Mucosa of gallbladder (tissue), 1 donor: ENCODE results near the gene LYRM9. TPM values are rescaled to one million over a fixed set of nuclear protein-coding genes. Genes with fewer than 3 reads are reported as not detected.
"Not testable (repeated sequence)": the region's sequence is repeated elsewhere in the genome, so short reads cannot be mapped to it uniquely, and the experiment has no call there.

Experiments
- DNase-seq: peaks from one replicate; pipeline ENCODE4 v3.0.0-alpha.2; 2020; ENCODE audit warnings: low spot score
- total RNA-seq: library from RNA; stranded (reverse); gene quantifications from one replicate; pipeline ENCODE4 v1.2.1, GENCODE V29; 2021
- donor health status: DM: no; HTN: no; CAD: no.

The LYRM9 gene
- total RNA-seq, 1 donor from 2014 or later: 6.6 TPM

GRCh38 chr17:27839571-27840405 lies 53.4 kb downstream of the LYRM9 start:
- DNase-seq: not testable (repeated sequence)

GRCh38 chr17:27838607-27839006 lies 54.6 kb downstream of the LYRM9 start:
- not testable (repeated sequence) for DNase-seq

GRCh38 chr17:27837769-27838168 lies 55.4 kb downstream of the LYRM9 start:
- DNase-seq: peak; percentile 22

GRCh38 chr17:27836651-27837050 lies 56.5 kb downstream of the LYRM9 start:
- no peak for DNase-seq

DNA sequence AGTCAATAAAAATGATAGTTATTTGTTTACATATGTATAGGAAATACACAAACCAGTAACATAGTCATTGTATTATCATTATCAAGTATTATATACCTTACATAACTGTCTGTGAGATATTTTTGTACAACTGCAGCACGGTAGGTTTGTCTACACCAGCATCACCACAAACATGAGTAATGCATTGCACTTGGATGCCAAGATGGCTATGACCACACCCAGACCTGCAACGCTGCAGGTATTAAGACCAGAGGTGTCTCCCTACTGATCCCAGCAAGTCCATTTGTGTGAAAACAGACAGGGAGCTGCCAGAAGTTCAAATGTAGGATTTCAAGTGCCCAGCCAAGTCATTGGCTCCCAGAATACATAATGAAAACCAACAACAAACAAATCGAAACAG lies 58.6 kb downstream of the LYRM9 start:
- no peak for DNase-seq

DNA sequence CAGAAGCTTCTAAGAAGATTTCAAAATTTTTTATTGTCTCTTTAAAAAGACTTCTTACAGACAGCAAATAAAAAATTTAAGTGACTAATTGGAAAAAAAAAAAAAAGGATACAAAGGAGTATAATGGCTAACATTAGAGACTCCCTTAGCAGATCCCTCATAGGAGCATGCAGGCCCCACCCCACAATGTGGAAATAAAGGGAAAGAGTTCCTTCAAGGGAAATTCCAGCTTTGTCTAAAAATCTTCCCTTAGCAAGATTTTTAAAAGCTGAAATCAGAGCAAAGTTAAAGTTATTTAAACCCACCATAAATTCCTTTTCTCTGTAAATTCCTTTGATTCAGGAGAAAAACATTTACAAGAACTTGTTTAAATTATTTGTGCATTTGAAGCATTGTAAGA lies 60.3 kb downstream of the LYRM9 start:
- DNase-seq: no peak

- DNase-seq: not testable (repeated sequence)
Observed at GRCh38 chr17:27829888-27830287, 63.3 kb downstream of the LYRM9 start.

DNA sequence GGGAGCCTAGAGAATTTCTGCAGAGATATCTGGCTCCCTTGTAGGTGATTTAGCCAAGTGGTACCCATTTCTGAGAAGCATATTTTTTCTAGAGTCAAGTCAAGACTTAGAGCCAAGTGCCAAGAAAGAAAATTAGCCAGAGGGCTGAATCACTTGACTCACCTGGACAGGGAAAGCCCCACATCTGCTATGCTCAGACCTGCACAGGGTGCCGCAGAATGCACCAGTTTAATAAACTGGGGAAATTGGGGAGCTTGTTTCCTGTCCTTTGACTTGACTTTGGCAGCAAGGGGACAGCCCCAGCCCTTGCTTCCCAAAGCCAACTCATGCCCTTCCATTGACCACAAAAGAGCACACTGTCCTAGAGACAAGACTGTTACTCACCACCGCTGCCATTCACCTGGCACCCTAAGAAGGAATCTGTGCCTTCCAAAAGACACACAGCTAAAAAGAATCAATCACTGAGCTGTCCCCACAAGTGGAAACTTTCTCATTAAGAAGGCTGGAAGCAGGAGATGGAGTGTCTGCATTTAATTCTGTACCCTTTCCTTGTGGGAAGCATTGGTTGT lies 63.9 kb downstream of the LYRM9 start:
- not testable (repeated sequence) for DNase-seq

Other genes with a start within 250 kb of the LYRM9 start
- 0.12 TPM for gene NOS2, start 92.8 kb downstream of the LYRM9 start, total RNA-seq
- gene NLK, start 149.3 kb upstream of the LYRM9 start, total RNA-seq: 35.7 TPM